Retina (tissue), 1 donor: ENCODE measurements around the gene OR3A1.
"Not testable (repeated sequence)": the region's sequence is repeated elsewhere in the genome, so short reads cannot be mapped to it uniquely, and the experiment has no call there.

Experiments
- DNase-seq: peaks from one replicate; pipeline ENCODE4 v3.0.0-alpha.2; 2016

The OR3A1 gene, protein sequence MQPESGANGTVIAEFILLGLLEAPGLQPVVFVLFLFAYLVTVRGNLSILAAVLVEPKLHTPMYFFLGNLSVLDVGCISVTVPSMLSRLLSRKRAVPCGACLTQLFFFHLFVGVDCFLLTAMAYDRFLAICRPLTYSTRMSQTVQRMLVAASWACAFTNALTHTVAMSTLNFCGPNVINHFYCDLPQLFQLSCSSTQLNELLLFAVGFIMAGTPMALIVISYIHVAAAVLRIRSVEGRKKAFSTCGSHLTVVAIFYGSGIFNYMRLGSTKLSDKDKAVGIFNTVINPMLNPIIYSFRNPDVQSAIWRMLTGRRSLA

DNA sequence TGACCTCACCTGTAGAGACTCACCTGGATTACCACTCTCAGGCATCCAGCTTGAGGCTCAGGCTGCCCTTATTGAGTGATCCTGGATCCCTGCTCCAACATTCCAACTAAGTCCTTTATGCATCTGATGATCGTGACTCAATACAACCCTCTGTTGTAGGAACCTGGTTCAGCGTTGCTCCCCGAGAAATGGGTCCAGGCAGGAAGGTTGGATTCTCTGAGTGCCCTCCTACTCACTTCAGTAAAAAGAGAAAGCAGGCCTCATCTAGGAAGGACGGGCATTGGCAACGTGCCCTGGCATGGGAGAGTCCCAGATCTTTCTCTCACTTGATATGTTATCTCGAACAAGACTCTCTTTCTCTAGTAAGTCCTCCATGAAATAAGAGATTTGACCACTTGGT lies at the start of gene OR3A1:
OR3A1 (minus strand) TSS at position 101 of the 400 bp plus-strand sequence. CDS start 5,778 bp downstream, outside the sequence.
- DNase-seq: no peak

DNA sequence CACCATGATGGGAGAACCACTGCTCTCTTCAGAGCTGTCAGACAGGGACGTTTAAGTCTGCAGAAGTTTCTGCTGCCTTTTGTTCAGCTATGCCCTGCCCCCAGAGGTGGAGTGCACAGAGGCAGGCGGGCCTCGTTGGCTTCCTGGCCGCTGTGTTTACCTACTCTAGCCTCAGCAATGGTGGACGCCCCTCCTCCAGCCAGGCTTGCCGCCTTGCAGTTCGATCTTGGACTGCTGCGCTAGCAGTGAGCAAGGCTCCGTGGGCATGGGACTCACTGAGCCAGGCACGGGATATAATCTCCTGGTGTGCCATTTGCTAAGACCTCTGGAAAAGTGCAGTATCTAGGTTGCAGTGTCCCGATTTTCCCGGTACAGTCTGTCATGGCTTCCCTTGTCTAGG lies 44.6 kb upstream of the OR3A1 start:
- not testable (repeated sequence) for DNase-seq

DNA sequence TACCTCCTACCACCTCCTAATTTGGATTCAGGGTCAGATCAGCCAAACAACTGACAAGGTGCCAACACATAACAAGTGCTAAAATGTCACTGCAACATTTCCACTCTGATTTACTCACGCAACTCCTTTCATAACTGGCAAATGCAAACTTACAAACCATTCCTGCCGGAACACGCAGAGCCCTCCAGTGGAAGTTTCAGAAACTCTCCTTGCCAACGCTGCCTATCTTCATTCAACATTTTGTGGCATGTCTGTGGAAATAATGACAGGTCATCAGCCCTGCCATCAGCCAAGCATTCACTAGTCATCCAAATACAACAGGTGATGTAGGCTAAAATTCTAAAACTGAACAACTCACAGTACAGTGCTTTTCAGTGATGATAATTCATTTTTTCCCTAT lies 37.7 kb upstream of the OR3A1 start:
- no peak for DNase-seq

DNA sequence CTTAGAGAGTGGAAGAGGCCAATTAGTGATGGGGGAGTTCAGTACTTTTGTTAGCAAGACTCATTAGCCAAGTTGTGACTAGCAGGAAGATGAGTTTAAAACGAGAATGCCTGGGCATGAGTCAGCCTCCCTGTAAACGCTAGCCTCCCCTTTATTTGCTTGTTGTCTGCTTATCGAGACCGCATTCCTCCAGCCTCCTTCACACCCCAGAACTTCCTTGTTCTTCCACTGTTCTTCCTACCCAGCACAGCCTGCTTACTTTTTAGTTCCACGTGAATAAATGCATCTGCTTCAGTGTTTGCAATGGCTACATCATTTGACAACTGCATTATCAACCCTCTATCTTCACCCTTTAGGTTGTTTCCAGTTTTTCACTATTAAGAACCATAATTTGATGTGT lies 20.2 kb upstream of the OR3A1 start:
- no peak for DNase-seq

DNA sequence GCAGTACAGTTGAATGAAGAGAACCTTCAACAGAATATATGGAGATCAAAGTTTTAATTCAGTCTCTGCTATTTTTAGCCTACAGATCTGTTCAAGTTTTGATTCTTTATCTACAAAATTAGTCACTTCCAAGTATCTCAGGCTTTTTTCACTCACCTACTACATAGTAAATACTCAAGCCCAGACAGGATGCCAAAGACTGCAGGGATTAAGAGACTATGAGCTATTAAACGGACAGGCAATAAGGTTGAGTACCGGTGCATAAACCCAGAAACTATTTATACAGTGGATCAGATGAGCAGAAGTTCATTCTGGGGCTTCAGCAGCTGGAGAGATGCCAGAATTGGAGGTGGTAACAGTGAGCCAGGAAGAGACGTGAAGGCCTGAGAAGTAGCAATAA lies 18.7 kb upstream of the OR3A1 start:
- DNase-seq: no peak

DNA sequence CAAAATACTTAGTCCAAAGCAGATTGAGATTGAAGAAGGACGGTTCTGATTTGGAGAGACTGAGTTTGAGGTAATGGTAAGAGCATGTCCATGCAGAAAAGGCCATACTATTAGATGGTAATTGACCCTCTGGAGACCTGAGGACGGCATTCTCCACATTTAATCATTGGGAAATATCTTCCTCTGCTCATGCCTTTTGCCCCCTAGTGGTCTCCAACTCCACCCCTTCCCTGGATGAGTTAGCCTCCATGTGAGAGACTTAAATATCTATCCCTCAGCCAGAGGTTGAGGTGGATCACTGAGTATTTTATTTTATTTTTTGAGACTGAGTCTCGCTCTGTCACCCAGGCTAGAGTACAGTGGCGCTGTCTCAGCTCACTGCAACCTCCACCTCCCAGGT lies 10.4 kb upstream of the OR3A1 start:
- DNase-seq: no peak

DNA sequence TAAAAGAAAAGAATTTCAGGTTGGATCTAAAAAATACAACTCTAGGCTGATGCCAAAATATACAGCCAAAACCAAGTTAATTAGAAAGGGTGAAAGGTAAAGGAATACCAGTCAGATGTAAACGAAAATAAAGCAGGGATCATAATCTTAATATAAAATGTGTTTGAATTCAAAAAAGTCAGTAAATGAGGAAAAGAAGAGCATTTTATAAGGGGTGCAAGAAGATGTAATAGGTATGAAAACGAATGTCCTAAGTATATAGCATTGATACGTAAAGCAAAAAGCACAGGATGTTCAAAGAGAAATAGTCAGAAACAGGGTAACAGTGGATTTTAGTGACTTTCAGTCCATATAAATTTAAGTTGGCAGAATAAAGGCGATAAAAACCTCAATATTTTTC lies 2.5 kb downstream of the OR3A1 start:
- DNase-seq: no peak

DNA sequence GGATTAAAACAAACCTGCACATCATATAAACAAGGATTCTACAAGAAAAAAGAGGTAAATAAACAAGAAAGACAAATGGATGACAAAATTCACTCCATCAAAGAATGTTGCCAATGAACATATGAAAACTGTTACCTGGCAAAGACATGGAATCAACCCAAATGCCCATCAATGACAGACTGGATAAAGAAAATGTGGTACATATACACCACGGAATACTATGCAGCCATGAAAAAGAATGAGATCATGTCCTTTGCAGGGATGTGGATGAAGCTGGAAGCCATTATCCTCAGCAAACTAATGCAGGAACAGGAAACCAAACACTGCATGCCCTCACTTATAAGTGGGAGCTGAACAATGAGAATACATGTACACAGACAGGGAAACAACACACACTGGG lies 4.6 kb downstream of the OR3A1 start:
- DNase-seq: not testable (repeated sequence)

DNA sequence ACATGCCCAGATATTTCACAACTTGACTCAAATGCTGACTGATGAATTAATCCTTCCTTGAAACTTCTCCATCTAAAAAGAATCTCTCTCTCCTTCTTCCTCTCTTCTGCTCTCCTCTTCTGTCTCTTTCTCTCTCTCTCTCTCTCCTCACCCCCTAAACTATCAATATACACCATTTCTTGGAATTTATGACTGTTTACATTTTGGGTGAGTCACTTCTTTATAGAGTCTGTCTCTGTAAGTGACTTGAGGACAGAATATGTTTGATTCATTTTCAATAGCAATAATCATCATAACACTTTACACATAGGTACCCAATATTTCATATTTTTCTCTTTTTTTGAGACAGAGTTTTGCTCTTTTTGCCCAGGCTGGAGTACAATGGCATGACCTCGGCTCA lies 15.3 kb downstream of the OR3A1 start:
- DNase-seq: no peak

DNA sequence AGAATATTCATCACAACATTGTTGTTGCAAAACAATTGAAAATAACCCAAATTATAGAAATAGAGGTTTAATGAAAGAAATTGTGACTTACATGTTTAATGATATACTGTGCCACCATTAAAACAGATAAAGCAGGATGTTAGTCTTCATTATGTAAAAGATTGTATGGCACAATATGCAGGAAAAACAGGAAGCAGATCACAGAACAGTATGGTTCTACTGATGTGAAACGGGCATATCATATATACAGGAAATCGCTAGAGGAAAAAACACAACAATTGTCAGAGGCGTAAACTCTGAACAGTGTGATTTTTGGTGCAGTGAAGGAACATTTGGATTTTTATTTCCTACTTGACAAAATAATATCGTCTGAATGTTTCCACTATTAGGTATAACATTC lies 22.0 kb downstream of the OR3A1 start:
- DNase-seq: no peak

DNA sequence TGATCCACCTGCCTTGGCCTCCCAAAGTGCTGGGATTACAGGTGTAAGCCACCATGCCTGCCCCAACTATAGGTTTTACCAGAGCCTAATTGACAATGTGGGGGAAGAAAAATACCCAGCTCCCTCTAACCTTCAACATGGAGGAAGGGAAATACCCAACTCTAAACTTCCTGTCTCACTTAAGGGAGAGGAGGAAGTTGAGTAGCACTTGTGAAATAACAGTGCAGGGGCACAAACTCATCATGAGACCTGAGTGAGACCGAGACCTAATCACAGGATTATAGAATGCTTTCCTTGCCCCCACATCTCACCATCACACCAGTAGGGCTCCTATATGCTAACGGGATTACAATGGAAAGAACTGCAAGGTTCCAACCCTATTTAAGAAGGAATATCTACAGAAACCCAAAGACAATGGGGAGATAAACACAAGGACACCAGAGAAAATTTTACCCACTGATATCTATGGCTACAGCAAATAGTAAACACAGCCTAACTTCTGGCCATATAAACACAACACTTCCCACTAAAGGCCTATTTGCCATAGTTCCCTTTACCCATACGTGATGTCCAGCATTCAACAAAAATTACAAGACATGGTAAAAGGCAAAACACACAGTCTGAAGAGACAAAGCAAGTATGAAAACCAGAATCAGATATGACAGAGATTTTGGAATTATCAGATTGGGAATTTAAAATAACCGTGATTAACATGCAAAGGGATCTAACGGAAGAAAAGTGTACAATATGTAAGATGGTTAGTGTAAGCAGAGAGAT lies 26.9 kb downstream of the OR3A1 start:
- no peak for DNase-seq

DNA sequence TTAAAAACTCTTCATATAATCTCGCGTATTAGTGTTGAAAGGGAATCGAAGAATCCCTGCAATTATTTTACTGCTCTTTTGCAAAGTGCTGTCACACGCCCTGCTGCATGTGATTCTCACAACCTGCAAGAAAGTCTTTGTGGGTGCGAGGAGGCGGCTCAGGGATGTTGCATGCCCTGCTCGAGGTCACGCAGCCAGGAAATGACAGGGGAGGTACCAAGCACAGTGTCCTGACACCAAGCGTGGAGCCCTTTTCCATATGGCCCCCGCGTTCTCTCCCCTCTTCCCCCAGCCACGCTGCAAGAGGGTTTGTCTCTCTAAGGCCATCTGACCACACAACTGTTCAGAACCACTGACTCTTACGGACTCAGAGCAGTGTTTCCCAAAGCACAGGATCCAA lies 37.6 kb downstream of the OR3A1 start:
- no peak for DNase-seq

DNA sequence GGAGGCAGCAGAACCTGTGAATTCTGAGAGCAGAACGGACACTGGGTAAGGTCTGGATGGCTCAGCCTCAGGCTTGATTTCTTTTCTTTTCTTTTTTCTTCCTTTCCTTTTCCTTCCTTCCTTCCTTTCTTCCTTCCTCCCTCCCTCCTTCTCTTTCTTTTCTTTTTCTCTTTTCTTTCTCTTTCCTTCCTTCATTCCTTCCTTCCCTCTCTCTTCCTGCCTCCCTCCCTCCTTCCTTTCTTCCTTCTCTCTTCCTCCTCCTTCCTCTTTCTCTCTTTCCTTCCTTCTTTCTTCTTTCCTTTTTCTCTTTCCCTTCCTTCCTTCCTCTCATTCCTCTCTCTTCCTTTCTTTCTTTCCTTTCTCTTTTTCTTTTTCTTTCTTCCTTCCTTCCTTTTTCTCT lies 38.0 kb downstream of the OR3A1 start:
- DNase-seq: no peak

DNA sequence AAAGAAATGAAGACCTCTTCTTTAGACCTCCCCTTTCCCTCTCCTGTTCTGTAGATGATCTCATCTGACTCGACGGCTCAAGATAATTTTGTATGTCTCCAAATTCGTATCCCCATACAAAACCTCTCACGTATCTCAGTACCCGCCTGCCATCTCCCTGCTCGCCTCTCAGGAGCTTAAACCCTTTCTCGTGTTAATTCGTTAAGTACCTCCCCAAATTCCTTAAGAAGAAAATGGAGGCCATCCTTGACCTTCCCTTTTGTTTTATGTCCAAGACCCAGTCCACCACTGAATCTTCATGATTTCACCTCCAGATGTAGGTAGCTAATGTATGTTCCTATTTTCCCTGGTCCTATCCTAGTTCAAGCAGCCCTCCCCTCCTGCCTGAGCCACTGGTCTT lies 41.6 kb downstream of the OR3A1 start:
- no peak for DNase-seq

DNA sequence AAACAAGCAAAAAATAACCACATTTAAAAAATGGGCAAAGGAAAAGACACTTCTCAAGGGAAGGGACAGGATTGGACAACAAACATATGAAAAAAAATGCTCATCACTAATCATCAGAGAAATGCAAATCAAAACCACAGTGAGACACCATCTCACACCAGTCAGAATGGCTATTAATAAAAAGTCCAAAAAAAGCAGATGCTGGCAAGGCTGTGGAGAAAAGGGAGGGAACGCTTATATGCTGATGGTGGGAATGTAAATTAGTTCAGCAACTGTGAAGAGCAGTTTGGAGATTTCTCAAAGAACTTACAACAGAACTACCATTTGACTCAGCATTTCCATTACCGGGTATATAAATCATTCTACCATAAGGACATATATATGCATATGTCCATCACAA lies 49.1 kb downstream of the OR3A1 start:
- not testable (repeated sequence) for DNase-seq

DNA sequence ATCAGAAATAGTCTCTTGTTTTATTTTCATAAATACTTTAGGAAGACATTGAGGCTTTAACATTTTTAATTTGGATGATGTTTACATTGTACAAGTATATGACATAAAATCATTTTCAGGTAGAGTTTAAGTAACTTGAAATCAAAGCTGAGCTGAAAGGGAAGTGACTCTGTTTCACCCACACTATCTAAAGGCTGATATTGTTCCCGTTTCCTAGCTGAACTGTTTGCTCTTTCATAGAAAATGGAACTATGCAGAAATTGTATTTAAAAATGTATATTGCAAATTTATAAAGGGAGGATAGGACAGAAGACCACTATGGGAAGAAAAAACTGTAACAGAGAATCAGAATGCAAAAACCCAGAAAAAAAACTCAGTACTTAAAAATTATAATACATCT lies 53.3 kb downstream of the OR3A1 start:
- DNase-seq: not testable (repeated sequence)

DNA sequence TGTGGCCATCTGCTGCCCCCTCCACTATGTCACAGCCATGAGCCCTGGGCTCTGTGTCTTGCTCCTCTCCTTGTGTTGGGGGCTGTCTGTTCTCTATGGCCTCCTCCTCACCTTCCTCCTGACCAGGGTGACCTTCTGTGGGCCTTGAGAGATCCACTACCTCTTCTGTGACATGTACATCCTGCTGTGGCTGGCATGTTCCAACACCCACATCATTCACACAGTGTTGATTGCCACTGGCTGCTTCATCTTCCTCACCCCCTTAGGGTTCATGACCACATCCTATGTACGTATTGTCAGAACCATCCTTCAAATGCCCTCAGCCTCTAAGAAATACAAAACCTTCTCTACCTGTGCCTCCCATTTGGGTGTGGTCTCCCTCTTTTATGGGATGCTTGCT lies 57.1 kb downstream of the OR3A1 start:
- not testable (repeated sequence) for DNase-seq
